SK-N-SH (cell line): ENCODE results near the gene RAI1.

Experiments used
- RFX5 ChIP-seq: IDR thresholded peaks from 2 replicates; pipeline ENCODE4 v1.6.1; 2012; ENCODE audit warnings: mild to moderate bottlenecking, improper control_type of control experiment, low read length
- TF ChIP-seq, protein P1 (sequence below): fragments of 150-350 bp; IDR thresholded peaks from 2 replicates; pipeline ENCODE4 v1.6.1; 2016; ENCODE audit warnings: mild to moderate bottlenecking, low read depth, low read length

DNA sequence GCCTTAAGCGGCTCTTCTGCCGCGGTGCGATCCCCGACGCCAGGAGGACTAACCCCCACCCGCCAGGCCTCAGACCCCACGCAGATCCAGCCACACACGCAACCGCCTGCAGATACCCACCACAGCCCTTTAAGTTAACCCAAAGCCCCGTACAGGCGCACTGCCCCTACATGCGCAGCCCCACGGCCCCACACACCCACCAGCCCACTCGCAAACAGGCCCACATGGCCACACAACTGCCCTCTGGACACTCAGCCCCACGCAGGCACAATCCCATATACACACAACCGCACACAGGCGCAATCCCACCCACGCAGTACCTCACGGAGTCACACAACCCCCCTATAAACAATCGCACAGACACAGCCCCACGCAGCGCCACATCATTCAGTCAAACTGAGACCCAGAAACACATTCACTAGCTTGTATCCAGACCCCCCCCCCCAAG lies 41.7 kb downstream of the RAI1 start:
- TF ChIP-seq RFX5: no peak
- TF ChIP-seq, protein P1, sequence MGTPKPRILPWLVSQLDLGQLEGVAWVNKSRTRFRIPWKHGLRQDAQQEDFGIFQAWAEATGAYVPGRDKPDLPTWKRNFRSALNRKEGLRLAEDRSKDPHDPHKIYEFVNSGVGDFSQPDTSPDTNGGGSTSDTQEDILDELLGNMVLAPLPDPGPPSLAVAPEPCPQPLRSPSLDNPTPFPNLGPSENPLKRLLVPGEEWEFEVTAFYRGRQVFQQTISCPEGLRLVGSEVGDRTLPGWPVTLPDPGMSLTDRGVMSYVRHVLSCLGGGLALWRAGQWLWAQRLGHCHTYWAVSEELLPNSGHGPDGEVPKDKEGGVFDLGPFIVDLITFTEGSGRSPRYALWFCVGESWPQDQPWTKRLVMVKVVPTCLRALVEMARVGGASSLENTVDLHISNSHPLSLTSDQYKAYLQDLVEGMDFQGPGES: no peak
